ENCODE data around the gene BACE1-AS.
A peak's percentile ranks its signal among the peaks of the same experiment; 100 is the strongest.
"Not testable (repeated sequence)": the region's sequence is repeated elsewhere in the genome, so short reads cannot be mapped to it uniquely, and the experiment has no call there.

The BACE1-AS gene

GRCh38 chr11:117295438-117296137 is 4.4 kb downstream of the BACE1-AS start:
- DNase-seq: no peak

- DNase-seq: no peak
These were observed 5.7 kb downstream of the BACE1-AS start for GRCh38 chr11:117296881-117297280.

GRCh38 chr11:117298195-117298594 is 7.0 kb downstream of the BACE1-AS start:
- DNase-seq: no peak

GRCh38 chr11:117299351-117300282 is 8.5 kb downstream of the BACE1-AS start:
- DNase-seq: no peak

- DNase-seq: no peak
These were observed 9.1 kb downstream of the BACE1-AS start for GRCh38 chr11:117300283-117300663.

GRCh38 chr11:117300773-117301172 is 9.6 kb downstream of the BACE1-AS start:
- DNase-seq: no peak

GRCh38 chr11:117302228-117302627 is 11.1 kb downstream of the BACE1-AS start:
- DNase-seq: no peak

GRCh38 chr11:117303101-117303500 is 12.0 kb downstream of the BACE1-AS start:
- no peak for DNase-seq

- no peak for DNase-seq
These were observed 12.6 kb downstream of the BACE1-AS start for GRCh38 chr11:117303646-117304315.

- no peak for DNase-seq
These were observed 14.0 kb downstream of the BACE1-AS start for GRCh38 chr11:117305145-117305544.

GRCh38 chr11:117309310-117309709 is 18.2 kb downstream of the BACE1-AS start:
- DNase-seq: no peak

GRCh38 chr11:117313091-117313490 is 21.9 kb downstream of the BACE1-AS start:
- DNase-seq: no peak

- DNase-seq: no peak
These were observed 23.0 kb downstream of the BACE1-AS start for GRCh38 chr11:117313828-117314768.

- no peak for DNase-seq
These were observed 23.7 kb downstream of the BACE1-AS start for GRCh38 chr11:117314840-117315239.

GRCh38 chr11:117315285-117316196 is 24.4 kb downstream of the BACE1-AS start:
- DNase-seq: peak; percentile 4

- DNase-seq: peak; percentile 18
These were observed 25.2 kb downstream of the BACE1-AS start, which contains the start of gene BACE1 for GRCh38 chr11:117316197-117316961. Gene BACE1, minus strand, starts transcription at chr11:117316256. Its CDS starts 461 bp downstream, at chr11:117315795.

- no peak for DNase-seq
These were observed 27.6 kb downstream of the BACE1-AS start for GRCh38 chr11:117318738-117319137.

- no peak for DNase-seq
These were observed 28.2 kb downstream of the BACE1-AS start for GRCh38 chr11:117319214-117319840.

- DNase-seq: not testable (repeated sequence)
These were observed 36.1 kb downstream of the BACE1-AS start for GRCh38 chr11:117327255-117327566.
